Activated CD8-positive, alpha-beta memory T cell treated with anti-CD3 and anti-CD28 coated beads for 48 hours (primary cell): ENCODE results near the gene SH3PXD2A.
"Not testable (repeated sequence)": the region's sequence is repeated elsewhere in the genome, so short reads cannot be mapped to it uniquely, and the experiment has no call there.

Source experiments
- DNase-seq, 3 experiments: peaks; one replicate each; pipeline ENCODE4 v3.0.0-alpha.2; 2020; ENCODE audit warnings: low read depth in 2 of 3, low spot score in 2 of 3

SH3PXD2A gene

DNA sequence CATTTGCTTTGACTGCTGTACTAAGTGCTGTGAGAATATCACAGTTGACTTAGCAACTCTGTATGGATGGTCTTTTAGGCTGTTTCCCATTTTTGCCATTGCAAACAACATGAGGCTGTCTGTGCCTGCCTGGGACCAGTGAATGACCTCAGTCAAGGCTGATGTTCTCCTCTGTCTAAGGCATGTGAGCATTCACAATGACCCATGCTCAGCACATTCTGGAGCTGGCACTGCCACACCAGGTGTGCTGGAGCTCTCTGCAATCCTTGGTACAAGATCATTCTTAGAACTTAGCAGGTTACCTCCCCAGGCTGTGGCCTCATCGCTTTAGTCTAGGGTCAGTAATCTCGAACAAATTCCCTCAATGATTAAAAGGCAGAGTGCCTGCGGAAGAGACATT lies 61.9 kb downstream of the SH3PXD2A start:
- no peak for DNase-seq

DNA sequence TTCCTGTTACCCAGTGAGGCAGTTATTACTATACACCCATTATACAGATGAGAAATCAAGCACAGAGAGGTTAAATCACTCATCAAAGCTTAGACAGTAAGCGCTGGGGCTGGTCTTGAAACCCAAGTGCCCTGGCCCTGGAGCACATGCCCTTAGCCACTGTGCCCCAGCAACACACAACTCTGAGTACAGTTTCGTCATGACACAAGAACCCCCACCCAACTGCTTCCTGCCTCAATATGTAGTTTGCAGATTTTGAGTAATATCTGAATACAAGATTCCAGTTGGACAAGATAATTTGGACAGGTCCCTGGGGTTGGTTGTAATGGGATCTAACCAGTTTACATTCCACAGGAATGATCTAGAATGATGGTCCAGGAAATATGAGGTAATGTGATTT lies 62.8 kb downstream of the SH3PXD2A start:
- no peak for DNase-seq

DNA sequence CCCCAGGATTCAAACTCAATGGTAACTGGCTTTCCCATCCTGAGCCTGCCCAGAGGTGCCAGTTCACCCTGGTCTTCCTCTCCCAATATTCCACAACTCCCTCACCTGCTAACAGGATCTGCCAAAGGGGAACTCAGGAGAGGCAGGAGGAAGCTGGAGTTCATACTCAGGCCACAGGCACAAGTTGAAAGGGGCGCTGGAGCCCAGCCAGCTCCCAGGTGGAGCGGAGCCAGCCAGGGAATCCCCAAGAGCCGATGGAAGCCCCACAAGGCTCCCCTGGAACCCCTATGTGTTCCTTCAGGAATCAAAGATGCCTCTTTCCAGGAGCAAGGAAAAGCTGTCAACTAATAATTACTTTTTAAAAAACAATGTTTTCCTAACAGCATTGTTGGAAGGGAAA lies 63.5 kb downstream of the SH3PXD2A start:
- no peak for DNase-seq

DNA sequence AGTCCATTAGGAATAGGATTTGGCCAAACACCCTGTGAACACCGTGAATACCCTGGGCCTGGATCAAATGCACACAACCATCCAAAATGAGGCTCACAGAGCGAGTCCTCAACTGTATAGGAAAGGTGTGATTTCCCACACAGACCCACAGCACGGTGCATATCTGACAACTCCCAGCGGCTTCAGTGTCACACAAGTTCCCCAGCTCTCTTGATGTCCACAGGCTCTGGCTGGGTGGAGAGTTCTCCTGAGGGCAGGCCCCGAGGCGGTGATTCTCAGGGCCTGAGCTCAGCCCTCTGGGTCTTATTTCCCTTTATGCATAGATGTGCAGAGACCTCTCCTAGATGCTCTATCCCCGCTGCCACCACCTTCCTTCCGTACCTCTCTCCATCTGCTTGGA lies 64.1 kb downstream of the SH3PXD2A start:
- no peak for DNase-seq

DNA sequence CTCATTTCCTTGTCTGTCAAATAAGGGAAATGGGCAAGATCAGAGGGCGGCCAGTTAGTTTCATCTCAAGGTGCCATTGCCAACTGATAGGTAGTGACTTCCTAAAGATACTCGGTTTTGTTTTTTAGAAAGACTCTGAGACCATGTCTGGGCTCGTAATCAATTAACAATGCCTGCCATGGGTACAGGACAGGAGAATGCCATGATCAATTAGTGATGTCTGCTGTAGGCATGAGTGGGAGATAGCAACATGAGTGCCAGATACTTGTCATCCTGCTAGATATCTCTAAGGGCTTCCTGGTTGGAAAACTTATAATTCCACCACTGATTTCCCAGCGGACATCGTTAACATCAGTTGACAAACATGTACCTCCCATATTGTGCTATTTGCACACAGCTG lies 64.8 kb downstream of the SH3PXD2A start:
- DNase-seq: no peak

DNA sequence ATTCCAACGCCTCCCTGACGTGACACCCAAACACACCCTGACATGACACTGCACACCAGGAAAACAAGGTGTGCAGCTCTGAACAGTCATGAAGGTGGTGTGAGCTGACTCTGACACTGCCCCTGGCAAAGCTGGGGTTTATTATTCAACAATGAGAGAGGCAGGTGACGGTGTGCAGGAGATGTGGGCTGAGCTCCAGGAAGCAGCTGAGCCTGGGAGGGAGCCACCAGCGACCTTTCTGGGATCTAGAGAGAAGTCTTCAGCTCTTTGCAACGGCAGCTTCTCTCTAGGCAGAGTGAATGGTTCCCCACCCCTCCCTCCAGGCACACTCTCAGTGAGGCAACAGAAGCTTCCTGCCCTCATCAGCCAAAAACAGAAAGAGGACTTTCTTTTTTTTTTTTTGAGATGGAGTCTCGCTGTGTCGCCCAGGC lies 65.6 kb downstream of the SH3PXD2A start:
- no peak for DNase-seq

DNA sequence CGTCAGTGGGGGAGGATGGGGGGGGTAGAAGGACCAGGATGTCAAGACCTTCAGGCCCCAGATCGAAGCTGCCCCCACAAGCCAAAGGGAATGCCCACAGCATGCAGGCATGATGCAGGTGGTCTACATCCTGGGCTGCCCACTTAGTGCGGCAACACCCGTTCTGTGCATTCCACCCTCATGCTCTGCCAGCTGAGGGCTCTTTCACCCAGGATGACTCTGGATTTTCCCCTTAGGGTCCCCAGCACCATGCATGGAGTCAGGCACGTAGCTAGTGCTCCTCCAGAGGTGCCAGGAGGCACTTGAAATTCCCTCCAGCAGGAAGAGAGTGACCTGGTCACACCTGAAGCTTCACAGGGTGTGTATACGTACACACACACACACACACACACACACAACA lies 66.2 kb downstream of the SH3PXD2A start:
- no peak for DNase-seq

DNA sequence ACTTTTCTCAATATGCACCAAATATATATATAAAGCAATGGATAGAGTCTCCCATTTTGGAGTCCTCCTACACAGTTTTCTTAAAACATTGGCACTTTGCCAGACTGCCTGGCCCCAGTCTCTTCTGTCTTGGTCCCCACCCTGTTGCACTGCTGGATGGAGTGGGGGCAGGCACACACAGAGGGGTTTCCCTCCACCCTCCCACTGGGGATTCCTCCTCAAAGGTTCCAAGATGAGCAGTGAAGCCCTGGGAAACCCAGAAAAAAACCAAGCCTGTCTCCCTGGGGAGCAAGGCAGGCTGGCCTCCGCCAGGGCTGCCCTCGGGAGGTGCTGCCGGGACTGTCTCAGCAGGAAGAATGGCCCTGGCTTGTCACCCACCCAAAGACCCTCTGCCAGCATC lies 68.0 kb downstream of the SH3PXD2A start:
- DNase-seq: no peak

DNA sequence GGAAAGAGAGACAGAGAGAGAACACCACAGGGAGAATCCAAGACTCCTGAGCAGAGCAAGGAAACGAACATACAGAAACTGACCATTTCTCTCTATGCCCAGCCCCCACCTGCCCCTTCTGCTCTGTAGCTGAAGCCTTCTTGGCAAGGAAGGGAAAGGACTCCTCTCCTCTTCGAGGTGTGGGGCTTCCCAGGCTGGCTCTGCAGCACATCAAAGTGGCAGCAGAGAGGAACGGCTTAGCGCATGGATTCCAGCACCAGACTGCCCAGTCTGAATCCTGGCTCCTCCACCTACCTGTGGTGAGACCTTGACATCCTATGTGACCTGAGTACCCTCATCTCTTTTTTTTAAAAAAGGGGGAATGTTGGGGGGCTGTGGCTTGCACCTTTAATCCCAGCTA lies 69.4 kb downstream of the SH3PXD2A start:
- DNase-seq: no peak

DNA sequence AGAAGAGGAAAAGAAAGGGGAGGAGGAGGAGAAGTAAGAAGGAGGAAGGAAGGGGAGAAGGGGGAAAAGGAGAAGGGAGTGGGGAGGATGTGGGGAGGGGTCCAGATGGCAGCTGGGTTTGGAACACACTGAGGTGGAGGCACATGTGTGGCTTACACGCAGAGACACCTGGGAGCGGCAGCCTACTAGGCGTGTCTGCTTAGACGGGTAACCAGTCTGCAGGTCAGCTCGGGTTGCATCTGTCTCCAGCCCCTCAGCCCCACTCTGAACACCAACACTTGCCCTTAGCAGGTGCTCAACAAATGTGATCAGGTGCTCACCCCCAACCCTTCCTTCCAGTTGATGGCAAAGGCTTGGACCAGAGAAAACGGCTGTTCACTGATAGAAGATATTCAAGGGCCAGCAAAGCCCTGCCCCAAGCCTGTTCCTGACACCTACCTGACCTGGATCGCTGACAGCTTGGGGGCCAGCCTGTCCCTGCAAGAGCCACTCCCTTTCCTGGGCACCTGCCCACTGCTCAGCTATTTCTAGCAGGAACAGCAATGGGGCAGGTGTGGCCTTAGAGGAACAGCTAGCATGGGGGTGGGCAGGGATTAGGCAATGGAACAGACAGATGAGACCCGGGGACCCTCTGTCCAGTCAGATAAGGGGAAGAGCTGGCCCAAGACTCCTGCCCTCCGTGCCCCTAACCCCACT lies 70.5 kb downstream of the SH3PXD2A start:
- no peak for DNase-seq

DNA sequence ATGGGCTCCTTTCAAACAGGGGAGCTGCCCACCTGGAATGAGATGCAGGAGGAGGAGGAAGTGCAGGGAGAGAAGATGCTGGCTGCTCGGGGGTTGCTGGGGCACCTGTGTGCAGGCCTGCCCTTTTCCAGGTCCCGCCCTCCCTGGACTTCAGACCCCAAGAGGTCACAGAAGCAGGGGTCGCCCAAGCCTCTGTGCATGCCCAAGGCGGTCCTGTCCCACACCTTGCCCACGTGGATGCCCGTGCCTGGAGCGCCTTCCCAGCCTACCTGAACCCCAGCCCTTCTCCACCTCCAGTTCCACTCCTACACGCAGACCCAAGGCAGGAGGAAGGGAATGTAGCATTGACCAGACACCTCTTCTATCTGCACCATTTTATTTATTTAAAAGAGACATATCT lies 71.3 kb downstream of the SH3PXD2A start:
- no peak for DNase-seq

DNA sequence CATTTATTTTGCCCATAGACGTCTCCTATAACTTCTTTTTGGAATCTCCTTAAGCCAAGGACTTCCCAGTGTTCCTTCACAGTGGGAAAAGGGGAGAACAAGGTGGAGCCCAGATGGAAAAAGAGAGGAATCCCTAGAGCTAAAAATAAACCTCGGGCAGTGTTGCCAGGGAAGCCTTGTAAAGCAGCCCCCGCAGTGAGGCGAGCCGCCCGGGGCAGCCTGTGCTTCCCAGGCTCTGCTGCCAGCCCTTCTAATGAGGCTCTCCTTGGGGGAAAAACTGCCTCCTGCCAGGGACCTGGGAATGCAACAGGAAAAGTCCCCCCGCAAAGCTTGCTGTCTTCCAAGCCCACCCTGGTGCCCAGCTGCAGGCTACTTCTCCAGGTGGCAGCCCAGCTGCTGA lies 71.7 kb downstream of the SH3PXD2A start:
- no peak for DNase-seq

DNA sequence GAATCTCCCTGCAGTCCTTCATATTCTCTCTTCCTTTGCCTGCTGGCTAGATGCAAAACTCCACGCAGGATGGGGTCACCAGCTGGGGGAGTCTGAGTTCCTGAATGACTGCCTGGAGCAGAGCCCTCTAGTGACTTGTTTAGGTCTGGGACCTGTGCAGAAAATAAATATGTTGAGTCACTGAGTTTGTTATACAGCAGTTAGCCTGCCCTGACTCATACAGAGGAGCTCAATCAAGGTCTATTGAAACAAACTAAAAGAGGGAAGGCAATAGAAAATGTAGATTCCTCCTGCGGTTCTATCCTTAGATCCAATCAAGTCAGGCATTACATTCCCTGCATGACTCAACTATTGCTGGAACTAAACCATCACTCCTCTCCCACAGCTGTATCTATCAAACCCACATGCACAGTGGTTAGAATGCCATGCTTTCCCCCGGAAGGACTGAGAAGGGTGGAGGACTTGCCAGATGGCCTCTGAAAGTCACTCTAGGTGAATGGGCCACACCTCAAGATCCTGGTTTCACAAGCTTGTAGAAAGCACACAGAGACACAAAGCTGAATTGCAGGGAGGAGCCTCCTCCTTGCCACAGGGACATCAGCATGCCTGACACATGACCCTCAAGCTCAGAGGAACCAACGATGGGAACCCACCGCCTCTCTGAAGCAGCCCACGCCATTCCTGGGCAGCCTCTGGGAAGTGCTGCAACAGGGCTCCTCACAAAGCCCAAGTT lies 73.9 kb downstream of the SH3PXD2A start:
- DNase-seq: no peak

DNA sequence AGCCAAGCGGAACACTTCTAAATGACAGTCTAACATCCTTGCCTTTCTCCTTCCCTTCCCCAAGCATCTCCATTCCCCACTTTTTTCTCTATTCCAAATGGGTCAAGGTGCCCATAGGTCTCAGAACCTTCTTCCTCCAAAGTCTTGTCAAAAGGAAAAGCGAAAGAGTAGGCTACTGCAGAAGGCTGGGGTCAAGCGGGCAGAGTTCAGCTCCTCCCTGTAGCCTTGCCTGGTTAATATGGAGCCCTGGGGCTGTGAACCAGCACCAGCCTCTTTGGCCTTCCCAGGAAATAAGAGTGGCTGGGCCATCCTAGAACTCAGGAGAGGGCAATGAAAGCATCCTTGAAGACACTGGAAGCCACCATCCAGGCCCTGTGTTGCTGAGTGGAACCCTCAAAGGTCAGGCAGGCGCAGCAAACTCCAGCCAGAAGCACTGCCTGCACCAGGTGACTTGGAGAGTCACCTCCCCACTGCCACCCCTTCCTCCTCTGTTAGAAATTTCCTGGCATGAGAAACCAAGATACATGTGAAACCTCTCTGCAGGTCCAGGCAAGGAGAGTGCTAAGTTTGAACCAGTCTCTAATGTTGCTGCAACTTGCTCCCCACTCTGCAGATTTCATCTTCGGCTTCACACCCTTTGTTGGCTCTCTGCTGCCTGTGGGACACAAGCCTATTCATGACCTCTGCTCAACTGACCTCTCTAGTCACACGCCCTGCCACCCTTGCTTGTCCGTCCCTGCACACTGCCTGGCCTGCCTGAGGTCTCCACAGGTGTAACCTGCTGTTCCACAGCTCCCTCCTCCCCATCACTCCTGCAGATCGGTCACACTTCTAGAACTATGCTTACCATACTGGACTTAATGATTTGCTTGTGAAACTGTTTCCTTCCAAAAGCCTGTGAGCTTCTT lies 74.9 kb downstream of the SH3PXD2A start:
- no peak for DNase-seq

DNA sequence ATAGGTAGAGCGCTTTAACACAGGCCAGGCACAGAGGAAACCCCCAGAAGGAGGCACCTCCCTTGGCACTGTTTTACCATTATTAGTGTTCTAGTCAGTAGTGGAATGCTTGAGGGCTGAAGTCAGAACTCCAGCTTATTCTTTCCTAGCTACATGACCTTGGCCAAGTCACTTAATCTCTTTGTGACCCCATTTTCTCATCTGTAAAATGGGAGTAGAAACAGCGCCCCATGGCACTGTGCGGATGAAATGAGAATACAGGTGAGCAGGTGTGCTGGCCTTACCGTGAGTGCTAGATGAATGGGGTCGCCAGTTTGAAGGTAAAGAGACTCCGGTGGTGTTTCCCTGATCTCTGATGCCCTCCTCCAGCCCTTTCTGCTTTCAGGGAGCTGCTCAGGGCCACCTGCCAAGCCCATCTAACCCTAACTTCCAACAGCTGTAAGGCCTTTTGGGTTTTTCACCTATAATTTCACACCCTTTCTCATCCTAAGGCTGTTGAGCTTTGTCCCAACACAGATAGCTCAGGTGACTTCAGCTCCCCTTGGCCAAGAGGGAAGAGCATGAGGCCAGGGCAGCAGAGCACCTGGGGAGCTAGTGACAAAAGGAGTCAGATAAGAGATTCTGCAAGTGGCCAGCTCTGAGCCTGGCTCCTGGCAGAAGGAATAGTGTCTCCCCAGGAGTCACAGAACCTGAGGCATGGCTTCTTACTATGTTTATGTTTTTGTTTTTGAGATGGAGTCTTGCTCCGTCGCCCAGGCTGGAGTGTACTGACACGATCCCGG lies 76.8 kb downstream of the SH3PXD2A start:
- no peak for DNase-seq

DNA sequence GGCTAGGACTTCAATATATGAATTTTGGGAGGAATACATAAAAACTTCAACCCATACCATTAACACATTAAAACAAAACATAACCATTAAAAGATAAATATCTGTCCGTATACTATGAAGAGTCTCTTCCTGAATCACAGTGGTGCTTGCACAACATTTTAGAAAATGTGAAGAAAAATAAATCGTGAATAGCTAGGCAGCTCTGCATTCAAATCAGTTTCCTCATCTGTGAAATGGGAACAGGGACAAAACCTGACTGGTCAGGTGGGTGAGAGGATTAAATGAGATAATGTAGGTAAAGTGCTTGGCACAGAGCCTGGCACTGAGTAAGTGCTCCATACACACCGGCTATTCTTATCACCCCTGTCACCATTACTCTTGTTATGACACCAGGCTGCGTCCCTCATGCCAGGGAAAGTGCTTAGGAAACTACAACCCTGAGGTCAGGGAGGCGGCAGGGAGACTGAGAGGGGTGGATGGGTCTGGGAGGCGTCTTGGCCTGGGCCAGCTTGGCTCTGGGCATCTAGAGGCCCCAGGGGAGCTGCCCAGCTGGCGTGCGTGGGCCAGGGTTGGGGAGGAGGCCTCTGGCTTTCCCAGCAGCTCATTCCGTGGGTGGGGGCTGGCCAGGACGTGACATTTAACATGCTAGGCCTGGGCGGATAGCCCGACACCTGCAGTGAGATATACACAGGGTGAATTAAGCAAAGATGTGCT lies 78.3 kb downstream of the SH3PXD2A start:
- no peak for DNase-seq

DNA sequence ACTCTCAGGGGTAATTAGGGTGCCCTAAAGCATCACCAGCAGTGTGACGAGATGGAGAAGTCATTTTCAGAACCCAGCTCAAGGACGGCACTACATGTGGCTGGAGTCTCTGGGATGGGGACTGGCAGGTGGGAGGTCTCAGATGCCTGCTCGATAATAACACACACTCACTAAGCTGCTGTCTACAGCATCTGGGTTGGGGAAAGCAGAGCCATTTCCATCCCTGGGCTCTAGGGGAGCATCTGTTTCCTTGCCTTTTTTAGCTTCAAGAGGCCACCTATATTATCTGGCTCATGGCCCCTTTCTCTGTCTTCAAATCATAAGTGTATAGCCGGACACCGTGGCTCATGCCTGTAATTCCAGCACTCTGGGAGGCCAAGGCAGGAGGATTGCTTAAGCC lies 79.6 kb downstream of the SH3PXD2A start:
- no peak for DNase-seq

DNA sequence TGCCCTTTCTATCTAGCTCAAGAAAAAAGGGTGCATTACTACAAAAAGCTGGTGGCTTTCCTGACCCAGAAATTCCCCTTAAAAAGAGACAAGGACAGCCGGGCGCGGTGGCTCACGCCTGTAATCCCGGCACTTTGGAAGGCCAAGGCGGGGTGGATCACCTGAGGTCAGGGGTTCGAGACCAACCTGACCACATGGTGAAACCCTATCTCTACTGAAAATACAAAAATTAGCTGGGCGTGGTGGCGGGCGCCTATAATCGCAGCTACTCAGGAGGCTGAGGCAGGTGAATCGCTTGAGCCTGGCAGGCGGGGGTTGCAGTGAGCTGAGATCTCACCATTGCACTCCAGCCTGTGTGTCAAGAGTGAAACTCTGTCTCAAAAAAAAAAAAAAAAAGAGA lies 82.5 kb downstream of the SH3PXD2A start:
- DNase-seq: not testable (repeated sequence)

DNA sequence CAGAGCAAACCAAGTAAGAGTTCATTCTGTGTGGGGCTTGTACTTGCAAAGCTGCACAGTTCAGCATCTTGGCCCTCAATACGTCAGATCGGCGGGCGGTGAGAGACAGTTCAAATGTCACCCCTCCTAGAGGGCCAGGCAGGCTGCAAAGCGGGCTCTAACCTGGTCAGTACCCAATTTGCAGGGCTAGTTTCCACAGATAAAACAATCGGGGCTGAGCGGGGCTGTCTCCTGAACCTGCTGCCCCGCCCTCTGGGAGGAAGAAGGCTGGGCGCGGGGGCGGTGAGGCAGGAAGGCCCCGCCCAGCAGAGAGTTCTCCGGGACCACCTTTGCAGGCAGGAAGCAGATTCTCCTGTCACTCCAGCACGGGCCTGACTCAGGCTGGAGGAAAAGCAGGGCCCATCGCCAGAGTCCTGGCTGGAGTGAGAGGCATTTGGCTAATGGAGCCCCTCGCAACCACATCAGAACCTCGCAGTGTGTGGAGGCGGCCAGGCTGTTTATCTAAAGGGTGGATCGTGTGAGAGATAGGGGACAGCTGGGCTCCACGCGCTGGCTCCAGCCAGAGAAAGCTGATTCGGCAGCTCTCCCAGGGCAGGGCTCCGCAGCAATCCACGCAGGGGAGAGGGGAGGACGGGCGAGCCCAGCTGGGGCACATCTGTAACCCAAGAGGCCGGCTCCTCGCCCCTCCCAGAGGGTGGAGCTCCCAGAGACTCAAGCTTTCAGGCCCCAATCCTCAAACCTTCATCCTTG lies 83.1 kb downstream of the SH3PXD2A start:
- DNase-seq: peak in 2 of 3 experiments; percentile 32 to 43

DNA sequence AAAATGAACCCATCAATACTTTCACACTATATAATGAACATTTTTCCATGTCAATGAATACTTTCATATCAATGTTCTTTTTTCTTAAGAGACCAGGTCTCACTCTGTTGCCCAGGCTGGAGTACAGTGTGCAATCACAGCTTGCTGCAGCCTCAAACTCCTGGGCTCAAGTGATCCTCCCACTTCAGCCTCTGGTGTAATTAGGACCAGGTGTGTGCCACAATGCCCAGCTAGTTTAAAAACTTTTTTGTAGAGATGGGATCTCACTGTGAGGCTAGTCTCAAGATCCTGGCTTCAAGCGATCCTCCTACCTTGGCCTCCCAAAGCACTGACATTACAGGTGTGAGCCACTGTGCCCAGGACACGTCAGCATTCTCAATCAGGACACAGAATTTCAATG lies 85.2 kb downstream of the SH3PXD2A start:
- no peak for DNase-seq
